A172 (cell line): Measurements from ENCODE around the gene HDLBP. TPM values are rescaled to one million over a fixed set of nuclear protein-coding genes. Genes with fewer than 3 reads are reported as not detected.
"Not testable (repeated sequence)": the region's sequence is repeated elsewhere in the genome, so short reads cannot be mapped to it uniquely, and the experiment has no call there.

ENCODE experiments used
- DNase-seq: peaks from one replicate; pipeline ENCODE4 v3.0.0-alpha.2; 2015; ENCODE audit warnings: low spot score
- total RNA-seq: library from RNA; depleted of rRNA; stranded (reverse); fragments of >200 nt; shearing (Covaris generic); gene quantifications from 2 replicates; pipeline ENCODE4 v1.2.3, GENCODE V29; 2014

Gene HDLBP
- total RNA-seq, 1 experiment from 2014 or later: 509 TPM

DNA sequence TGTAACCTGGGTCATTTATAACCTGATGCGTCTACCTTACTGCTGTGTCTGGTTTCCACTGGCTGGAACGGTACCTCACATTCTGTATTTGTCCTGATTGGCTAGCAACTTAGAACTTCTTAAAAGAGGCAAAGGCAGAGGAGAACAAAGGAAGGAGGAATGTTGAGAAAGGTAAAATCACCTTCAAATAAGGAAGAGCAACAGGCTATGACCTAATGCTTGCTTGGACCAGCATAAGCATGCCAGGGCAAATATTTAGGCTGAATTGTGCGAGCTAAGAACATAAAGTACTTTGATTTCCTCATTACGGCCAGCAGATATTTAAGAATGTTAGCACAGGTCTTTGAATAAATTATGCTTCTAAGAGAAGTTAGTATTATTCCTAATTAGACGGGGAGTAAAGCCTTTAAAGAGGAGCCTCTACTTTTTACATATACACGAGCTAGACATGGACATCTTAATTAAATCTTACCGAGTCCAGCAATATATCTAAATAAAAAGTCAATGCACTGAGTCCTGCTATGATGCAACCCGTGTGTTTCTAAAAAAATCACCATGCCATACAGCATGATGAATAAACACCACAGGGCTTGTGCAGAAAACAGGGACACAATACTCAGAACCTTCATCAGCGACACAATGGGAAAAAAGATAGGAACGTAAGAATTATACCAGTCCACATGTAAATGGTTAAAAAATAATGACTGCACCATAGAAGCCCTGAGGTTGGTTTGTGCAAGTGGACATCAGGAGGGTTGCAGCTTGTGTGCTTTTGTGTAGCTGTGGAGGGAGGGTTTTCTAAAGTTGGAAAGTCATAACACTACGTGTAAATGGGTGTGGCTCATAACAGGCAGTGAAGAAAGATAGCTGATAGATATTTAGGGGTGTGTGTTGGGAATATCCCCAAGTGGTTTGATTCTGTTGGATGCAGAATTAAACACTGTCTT is 14.5 kb upstream of the HDLBP start:
- no peak for DNase-seq

DNA sequence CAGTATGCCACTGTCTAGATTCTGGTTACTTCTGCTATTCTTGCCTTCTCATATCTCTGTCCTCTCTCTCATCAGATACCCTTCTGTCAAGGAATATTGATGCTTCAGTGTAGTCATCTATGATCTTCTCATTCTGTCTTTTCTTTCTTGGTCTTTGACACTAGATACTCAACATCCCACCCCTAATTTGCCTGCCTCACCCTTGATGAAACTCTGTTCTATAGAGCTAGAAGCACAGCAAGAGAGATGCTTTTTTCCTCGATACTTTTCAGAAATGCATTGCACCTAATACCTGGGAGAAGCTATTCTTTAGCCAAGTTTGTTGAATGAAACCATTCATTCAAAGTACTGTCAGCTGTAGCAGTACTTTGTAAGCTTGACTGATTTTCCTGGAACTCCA is 9.8 kb upstream of the HDLBP start:
- DNase-seq: no peak

- DNase-seq: no peak
Observed at GRCh38 chr2:241324775-241325174, 9.3 kb upstream of the HDLBP start.

DNA sequence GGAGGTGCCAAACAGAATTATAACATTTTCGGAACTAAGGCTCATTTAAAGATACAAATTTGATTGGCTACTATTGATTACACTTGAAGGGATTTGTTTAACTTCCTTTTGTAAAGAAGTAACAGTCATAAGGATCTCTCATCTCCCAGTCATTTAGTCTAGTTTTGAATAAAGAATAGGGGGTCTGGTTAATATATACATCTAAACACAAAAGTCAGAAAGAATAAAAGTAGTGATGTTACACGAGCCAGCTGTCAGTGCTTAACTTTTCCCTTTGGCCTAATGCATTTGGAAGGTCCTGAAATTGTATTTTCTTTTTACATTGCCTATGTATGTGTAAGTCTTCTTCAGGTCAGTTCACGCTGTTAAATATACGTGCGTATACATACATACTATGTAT is 8.3 kb upstream of the HDLBP start:
- no peak for DNase-seq

DNA sequence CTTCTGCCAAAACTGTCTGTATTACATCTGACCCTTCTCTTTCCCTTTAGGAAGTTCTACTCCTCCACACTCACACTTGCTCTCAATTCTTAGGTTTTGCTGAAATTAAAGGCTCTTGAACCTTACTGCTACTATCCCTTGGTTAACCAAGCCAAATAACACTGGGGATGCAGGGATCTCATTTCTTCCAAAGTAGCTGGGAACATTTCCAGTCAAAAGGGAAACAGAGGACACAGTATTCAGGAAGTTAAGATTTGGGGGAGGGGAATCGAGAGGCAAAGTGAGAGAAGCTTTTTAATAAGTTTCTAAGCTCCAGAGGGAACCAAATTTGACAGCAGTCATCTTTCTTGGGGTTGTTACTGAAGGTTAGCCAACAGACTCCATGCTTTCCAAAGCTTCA is 6.4 kb upstream of the HDLBP start:
- DNase-seq: no peak

GRCh38 chr2:241321033-241321432 is 5.6 kb upstream of the HDLBP start:
- no peak for DNase-seq

- DNase-seq: no peak
Observed at GRCh38 chr2:241320394-241320793, 4.9 kb upstream of the HDLBP start.

GRCh38 chr2:241318830-241319229 is 3.4 kb upstream of the HDLBP start:
- DNase-seq: not testable (repeated sequence)

- DNase-seq: no peak
Observed at GRCh38 chr2:241317391-241317790, 1.9 kb upstream of the HDLBP start.

- no peak for DNase-seq
Observed at GRCh38 chr2:241316825-241317224, 1.4 kb upstream of the HDLBP start.

DNA sequence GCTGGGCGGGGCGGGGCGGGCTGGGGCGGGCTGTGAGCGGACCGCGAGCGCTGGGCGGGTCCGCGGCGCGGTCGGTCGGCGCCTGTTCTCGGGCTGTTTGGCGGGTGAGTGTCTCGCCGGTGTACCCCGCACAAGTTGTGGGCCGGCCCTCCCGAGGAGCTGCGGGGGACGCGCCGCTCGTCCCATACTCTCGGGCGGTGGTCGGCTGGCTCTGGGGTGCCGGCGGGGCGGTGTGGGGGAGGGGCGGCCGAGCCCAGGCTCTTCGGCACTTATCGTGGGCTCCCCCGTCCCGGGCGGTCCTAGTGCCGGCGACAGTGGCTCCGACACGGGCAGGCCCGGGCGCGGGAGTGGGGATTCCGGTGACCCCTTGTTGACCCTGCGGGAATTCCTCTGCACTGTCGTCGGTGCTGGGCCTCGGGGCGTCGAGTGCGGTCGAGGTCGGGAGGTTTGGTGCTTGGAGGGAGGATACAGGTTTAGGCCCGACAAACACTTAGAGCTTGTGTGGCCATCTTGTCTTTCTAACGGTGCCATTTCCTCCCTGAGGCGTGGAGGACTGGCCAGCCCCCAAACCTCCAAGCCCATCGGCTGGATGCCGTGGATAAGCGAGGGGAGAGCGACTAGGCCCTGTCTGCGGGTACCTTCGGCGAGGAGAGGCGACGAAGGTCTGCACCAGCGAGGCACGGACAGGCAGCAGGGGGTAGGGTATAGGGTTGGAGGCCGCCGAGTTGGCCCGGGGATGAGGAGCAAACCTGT is 583 bp upstream of the HDLBP start, which contains the start of gene SEPTIN2:
SEPTIN2 (plus strand) TSS at position 47 of the 753 bp plus-strand sequence. CDS start 8,308 bp downstream, outside the sequence.
- DNase-seq: peak; percentile 52

DNA sequence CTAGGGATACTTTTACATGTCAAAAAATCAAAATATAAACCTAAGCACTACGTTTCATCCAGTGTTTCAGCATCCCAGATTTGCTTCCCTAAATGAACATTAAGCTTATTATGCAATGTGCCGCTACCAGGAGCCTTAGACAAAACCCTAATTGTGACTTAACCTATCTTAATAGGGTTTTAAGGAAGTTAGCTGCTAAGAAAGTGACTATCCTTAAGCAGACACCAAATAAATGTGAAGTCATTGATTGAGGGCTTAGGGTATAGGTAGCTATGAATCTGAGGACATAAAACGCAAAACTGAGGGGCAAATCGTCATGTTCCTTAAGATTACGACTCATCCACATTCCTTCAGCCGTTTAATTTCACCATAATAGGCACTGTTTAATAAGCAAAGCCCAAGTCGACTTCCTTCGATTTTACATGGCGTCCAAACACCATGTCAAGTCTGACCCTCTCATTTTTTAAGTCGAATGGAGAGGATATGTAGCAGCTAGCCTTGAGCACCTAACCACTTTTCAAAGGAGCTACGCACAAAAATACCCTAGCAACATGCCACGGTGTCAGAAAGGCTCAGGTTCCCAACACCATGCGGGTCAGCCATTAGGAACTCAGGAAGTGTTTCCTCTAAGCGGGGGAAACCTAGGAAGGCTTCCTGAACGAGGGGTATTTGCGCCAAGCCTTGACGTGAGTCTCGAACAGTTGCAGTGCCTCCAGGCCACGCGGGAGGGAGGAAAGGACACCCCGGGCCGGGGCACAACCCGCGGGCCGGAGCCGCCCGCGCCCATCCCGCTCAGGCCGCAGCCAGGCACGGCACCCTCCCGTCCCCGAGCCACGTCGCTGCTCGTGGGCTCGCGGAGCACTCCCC is 1.0 kb downstream of the HDLBP start:
- DNase-seq: peak; percentile 56

DNA sequence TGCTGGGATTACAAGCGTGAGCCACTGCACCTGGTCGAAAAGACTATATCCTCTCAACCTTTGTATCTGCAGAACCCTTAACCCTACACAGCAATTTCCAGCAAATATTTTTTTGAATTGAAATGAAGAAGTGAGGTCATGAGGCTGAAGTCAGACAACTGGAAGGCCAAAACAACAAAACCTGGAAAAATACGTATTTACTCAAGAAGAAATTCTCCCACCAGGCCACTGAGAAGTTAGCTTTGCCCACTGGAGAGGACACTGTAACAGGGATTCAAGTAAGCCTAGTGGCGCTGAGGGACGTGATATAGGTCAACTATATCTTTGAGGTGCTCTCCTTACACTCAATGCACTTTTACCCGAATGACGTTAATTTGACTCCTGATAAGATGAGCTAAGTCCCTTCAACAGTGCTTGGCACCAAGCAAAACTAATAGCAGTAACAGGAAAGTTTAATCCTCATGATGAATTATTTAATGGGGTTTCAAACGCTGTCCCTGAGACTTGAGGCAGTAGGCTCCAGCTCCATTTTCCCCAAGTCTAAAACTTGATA is 1.9 kb downstream of the HDLBP start:
- no peak for DNase-seq

DNA sequence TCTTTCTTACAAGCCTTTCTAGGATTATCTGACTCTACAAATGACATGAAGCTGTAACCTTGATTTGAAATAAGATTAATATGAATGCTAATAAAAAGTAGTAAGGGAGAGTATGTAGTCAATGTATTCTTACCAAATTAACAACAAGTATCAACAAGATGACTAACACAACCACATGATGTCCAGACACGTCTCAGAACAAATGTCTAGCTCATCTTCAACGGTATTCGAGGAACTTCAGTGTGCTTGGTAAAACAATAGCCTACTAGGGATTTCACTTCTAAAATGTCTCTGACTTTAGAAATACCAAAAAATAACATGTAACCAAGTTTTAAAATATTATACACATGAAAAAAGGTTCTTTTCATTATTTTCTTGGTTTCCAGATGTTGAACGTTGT is 3.4 kb downstream of the HDLBP start:
- peak; percentile 13 for DNase-seq

DNA sequence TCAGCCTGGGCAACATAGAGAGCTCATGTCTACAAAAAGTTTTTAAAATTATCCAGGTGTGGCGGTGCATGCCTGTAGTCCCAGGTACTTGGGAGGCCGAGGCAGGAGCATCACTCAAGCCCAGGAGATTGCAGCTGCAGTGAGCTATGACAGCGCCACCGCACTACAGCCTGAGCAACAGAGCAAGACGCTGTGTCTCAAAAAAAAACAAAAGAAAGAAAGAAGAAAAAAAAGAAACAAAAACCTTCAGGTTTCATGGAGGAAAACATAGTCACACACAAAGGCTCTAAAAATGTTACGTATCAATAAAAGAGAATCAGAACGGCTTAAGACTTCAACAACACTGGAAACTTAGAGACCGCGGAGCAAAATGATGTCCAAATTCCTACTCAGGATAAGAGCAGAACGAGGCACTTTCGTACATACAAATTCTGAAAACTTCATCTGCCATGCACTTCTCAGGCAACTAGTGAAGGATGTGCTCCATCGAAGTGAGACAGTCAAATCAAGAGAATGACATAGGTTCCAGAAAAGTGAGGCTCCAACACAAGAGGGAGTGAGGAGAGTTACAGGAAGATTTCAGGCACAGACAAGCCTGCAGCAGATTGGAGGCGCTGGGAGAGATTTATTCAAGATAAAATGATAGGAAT is 4.4 kb downstream of the HDLBP start:
- DNase-seq: no peak

DNA sequence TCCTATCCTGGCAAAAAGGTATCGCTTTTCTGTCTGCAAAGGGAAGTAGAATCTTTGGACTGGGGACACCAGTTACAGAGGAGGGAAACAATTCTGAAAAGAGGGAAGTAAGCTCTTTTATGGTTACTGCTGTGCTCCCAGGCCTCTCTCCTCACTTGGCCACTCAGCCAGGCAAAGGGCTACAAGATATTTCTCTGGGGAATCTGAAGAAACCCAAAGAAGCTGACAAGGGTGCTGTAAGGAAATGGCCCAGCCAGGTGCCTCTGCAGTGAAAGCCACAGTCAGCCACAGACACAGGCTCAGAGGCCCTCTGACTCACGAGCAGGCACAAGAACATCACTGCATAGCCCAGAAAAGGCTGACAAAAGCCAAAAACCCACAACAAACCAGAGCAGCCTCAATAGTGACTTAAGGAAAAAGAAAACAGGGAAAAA is 5.8 kb downstream of the HDLBP start:
- no peak for DNase-seq

- no peak for DNase-seq
Observed at GRCh38 chr2:241308832-241309500, 6.5 kb downstream of the HDLBP start.

DNA sequence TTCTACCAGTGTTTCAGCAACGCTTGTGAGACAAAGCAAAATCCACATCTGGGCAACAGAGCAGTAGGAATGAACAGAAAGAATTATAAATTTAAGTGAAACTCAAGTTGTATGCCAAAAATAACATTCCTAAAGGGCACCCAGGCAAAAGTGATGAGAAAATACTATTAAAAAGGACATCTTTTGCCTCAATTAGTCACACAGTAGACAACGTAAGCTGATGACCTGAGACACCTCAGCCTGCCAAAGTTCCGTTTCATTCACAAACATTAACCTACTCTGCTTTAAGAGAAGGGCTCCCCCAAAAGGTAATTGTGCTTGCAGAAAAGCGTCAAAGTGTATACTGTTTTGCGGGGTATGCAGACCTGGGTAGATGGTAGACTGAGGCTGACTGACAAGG is 7.2 kb downstream of the HDLBP start:
- DNase-seq: no peak

DNA sequence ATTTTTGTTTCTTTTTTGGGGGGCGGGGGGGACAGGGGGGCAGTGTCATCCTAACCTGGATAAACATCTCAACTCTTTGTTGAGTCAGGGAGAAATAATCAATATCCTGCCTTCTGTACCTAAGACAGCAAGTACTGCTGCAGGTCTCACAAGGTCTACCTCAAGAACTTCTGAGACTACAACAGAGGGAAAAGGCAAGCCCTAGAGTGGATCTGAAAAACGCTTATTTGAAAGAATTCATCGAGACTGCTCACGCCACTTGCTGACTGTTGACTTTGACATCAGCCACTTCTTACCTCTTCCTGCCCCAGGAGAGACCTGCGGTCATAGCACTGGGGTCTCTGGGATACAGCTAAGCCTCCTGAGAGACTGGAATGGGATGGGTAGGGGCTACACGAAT is 8.4 kb downstream of the HDLBP start:
- no peak for DNase-seq

DNA sequence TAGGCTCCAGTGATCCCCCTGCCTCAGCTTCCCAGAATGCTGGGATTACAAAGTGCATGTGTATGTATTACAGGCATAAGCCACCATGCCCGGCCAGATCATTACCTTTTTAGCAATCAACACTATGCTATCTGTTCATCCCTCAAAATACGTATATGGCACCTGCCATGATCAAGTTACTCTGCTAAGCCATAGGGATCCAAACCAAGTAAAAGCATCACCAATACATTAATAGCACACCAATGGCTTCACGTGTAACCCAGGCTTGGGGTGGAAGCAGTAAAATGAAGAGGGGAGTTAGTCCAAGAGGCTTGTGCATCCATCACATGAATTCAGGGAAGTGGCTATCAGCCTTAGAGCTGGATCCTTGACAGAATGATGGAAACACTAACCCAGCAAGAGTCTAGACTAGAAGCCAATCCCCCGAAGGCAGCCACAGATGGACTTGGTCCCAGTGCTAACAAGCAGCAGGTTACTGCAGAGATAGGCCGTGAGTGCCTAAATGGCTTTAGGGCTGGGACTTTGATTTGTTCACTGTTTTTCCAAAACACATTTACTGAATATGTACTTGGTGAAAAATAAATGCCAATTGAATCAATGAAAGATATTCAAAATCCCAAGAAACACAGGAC is 11.3 kb downstream of the HDLBP start:
- no peak for DNase-seq
